ENCODE measurements around the gene PSMC3. TPM values are rescaled to one million over a fixed set of nuclear protein-coding genes. Genes with fewer than 3 reads are reported as not detected.

Gene PSMC3
- total RNA-seq, 1 experiment from 2014 or later: 181 TPM

DNA sequence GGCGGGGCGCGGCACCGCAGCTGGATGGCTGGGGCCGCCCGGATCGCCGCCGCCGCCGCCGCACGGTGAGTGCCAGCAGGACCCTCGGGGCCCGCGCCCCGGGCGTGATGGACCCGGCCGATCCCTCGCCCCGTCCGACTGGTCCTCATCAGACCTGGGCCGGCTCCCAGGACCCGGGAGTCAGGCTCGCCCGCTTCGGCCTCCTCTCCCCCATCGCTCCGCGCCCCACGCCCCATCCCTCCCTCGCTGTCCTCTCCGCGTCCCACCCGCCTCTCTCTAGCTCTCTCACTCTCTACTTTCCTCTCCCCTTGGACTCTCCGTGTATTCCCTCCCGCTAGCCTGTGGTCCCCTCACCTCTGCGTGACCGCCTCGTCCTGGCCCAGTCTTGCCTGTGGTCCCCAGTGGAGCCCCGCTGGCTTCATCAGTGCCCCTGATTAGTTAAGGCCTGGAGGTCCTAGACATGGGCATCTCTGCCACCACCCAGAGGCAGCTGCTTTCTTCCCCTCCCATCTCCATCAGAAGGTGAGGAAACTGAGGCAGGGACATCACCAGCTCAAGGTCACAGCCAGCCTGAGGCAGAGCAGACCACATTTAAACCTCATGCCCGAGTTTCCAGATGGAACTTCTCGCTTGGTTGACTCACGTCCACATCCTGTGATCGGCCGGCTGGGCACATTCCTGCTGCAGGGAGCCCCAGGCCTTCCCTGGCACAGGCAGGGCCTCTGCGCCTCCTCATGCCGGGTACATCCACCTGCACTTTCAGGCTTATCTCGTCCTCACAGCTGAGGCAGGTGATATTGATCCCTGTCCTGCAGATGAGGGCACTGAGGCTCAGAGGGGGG, 17.4 kb downstream of the PSMC3 start:
- H3K4me1 ChIP-seq (ENCODE audit: control insufficient read depth, insufficient read depth, low read length): peaks cover 17% of the 10 kb centered on the region
- intact Hi-C loops (cut with micrococcal nuclease; ENCODE audit: unreplicated experiment) (no loop called here), in situ Hi-C loops (cut with HindIII; ENCODE audit: low pct_unique_long_range_greater_than_20kb, low sequenced_read_pairs) (no loop called here)
- H3K36me3 ChIP-seq (ENCODE audit: control insufficient read depth, insufficient read depth, low read length): no peaks in the 10 kb centered on the region; the same call in 1 of the 2 replicates
- peak overlapping the region; percentile 66 to 90 for H3K4me3 ChIP-seq (ENCODE audit: low read depth in 2 of 2, low read length in 2 of 2)
- no peak for DNase-seq (ENCODE audit: low read depth, low spot score)
- no peaks in the 10 kb centered on the region for H3K27me3 ChIP-seq (ENCODE audit: control insufficient read depth, insufficient read depth, low read length)
- ChIA-PET CTCF (interaction anchor here (0.6 kb wide), 1 partner anchor 445 kb away, joined by 4 read pairs; no protein-coding TSS in a partner anchor), POLR2A (no interaction called here)
- ATAC-seq: peak; percentile 19
- H3K27ac ChIP-seq (ENCODE audit: low read length): peak overlapping the region; percentile 85
- no peaks in the 10 kb centered on the region for H3K9me3 ChIP-seq (ENCODE audit: control insufficient read depth, insufficient read depth, low read depth, low read length)
- TSS peak; percentile 56 for BruUV-seq (replicated peaks)
- TF ChIP-seq TCF7L2 (IDR thresholded peaks at IDR 0.05; ENCODE audit: low read depth, low read length) (no peak), SIN3A (IDR thresholded peaks at IDR 0.05; ENCODE audit: borderline replicate concordance, insufficient read depth, low read depth, low read length) (no peak; the same call in 1 of the 2 replicates), REST (IDR thresholded peaks at IDR 0.05; ENCODE audit: insufficient read depth in 1 of 2, low read depth in 2 of 2, low read length in 1 of 2) (no peak), POLR2AphosphoS5 (IDR thresholded peaks at IDR 0.05; ENCODE audit: low read depth, low read length) (no peak)
- TF ChIP-seq, protein P1, sequence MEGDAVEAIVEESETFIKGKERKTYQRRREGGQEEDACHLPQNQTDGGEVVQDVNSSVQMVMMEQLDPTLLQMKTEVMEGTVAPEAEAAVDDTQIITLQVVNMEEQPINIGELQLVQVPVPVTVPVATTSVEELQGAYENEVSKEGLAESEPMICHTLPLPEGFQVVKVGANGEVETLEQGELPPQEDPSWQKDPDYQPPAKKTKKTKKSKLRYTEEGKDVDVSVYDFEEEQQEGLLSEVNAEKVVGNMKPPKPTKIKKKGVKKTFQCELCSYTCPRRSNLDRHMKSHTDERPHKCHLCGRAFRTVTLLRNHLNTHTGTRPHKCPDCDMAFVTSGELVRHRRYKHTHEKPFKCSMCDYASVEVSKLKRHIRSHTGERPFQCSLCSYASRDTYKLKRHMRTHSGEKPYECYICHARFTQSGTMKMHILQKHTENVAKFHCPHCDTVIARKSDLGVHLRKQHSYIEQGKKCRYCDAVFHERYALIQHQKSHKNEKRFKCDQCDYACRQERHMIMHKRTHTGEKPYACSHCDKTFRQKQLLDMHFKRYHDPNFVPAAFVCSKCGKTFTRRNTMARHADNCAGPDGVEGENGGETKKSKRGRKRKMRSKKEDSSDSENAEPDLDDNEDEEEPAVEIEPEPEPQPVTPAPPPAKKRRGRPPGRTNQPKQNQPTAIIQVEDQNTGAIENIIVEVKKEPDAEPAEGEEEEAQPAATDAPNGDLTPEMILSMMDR (IDR thresholded peaks at IDR 0.05): no peak

DNA sequence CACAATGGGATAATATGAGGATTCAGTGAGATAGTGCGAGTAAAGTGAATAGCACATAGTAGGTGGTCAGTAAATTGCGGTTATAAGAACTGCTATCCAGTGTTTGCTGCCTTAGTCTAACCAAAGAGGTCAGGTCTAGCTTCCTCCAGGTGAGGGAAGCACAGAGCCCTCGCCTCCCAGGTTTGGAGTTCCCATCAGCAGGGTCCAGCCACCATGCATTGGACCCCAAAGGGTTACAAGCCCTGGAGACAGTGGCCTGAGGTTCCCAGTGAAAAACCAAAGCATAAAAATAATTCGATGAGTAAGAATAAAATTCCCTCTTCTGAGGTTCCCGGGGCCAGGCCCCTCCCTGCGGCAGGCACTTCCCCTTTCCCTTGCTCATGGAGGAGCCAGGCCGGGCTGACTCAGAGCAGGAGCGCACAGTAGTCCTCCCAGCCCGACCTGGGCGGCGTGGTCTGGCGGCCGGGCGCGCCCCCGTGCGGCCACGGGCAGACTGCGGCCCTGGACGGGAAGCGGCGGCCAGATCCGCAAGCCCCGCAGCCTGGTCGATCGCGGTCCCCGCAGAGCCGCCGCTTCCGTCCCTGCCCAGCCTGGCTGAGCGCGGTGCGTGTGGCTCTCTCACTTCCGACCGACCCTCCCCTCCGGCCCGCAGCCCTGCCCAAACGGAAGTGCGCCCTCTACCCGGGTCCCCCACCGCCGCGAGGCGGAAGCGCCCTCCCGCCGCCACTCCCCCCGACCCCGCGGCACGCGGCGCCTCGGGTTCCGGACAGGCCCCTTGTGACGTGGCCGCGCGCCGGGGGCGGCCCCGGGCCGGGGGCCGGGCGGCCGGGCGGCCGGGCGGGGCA, 18.3 kb downstream of the PSMC3 start, which contains the start of gene SLC39A13:
Gene SLC39A13 (plus strand): TSS at position 845 of the 845 bp plus-strand sequence. CDS start 1,505 bp downstream, outside the sequence.
- in situ Hi-C loops (cut with HindIII; ENCODE audit: low pct_unique_long_range_greater_than_20kb, low sequenced_read_pairs) (no loop called here), intact Hi-C loops (cut with micrococcal nuclease; ENCODE audit: unreplicated experiment) (no loop called here)
- ATAC-seq (peak; percentile 94), DNase-seq (ENCODE audit: low read depth, low spot score) (peak; percentile 66)
- TF ChIP-seq, protein P1 (IDR thresholded peaks at IDR 0.05): peak; percentile 97
- TF ChIP-seq REST (IDR thresholded peaks at IDR 0.05; ENCODE audit: insufficient read depth in 1 of 2, low read depth in 2 of 2, low read length in 1 of 2): no peak
- TF ChIP-seq TCF7L2 (IDR thresholded peaks at IDR 0.05; ENCODE audit: low read depth, low read length): peak; percentile 36; the same call in 1 of the 2 replicates
- TF ChIP-seq POLR2AphosphoS5 (IDR thresholded peaks at IDR 0.05; ENCODE audit: low read depth, low read length): peak; percentile 33
- TF ChIP-seq SIN3A (IDR thresholded peaks at IDR 0.05; ENCODE audit: borderline replicate concordance, insufficient read depth, low read depth, low read length): peak; percentile 82; the same call in 1 of the 2 replicates
- Histone ChIP-seq H3K27ac (ENCODE audit: low read length) (peak within 1 kb of the TSS; percentile 95), H3K4me1 (ENCODE audit: control insufficient read depth, insufficient read depth, low read length) (peaks cover 17% of the 10 kb centered on the region), H3K4me3 (ENCODE audit: low read depth in 2 of 2, low read length in 2 of 2) (peak within 1 kb of the TSS; percentile 66 to 90), H3K36me3 (ENCODE audit: control insufficient read depth, insufficient read depth, low read length) (no peaks in the 10 kb centered on the region; the same call in 1 of the 2 replicates), H3K9me3 (ENCODE audit: control insufficient read depth, insufficient read depth, low read depth, low read length) (no peaks in the 10 kb centered on the region), H3K27me3 (ENCODE audit: control insufficient read depth, insufficient read depth, low read length) (no peaks in the 10 kb centered on the region)
- CTCF ChIA-PET: interaction anchor here (0.6 kb wide), 1 partner anchor 446 kb away, joined by 4 read pairs; no protein-coding TSS in a partner anchor
- TSS peak; percentile 84 for BruUV-seq (replicated peaks)
- POLR2A ChIA-PET: no interaction called here
